ENCODE data around the gene CGA.
A peak's percentile ranks its signal among the peaks of the same experiment; 100 is the strongest.

CGA gene

DNA sequence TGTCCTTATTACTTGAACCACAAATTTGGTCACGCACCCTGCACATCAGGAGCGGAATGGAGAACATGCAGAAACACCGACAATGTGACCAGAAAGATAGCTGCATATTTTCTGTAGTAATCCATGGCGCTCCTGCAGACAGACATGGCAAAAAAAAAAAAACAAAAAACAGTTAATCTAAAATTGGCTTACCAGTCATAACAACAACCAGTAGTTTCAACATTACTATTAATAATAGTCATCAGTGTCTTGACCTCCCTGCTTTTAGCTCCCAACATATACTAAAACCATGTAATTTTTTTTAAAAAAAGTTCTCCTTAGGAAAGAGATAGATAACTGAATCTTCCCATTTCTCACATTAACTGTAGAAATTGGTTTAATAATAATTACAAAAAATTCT lies 6.8 kb downstream of the CGA start:
- no peak for DNase-seq (ENCODE audit: low spot score)

- DNase-seq (ENCODE audit: low spot score) = no peak
Measured at GRCh38 chr6:87082160-87082721, 12.7 kb downstream of the CGA start.

DNA sequence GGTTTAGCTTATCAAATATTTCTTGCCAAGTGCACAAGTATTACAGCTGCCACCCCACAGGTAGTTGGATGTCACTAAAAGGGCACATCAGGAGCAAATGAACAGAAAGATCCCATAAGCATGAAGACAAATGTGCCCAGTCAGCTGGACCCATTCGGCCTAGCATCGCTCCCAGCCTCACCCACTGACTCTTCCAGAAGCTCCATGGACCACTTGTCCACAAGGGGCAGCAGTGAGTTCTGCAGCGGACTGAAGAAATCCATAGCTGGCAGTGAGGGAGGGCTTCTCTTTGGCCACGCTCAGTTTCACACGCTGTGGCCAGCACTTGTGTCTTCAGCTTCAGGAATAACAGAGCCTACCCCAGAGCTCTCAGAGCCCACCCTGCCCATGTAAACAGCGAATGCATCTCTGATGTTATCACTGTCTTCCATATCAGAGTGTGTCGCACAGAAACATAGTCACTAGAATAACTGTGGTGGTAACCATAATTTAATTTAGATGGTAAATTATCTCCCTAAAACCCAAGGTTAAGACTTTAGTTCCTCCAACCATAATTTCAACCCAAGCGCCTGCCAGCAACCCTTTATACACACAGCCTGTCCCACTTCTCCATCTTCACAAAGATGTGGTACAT lies 15.8 kb downstream of the CGA start:
- peak; percentile 77 for DNase-seq (ENCODE audit: low spot score)

GRCh38 chr6:87075168-87075567 lies 19.7 kb downstream of the CGA start:
- no peak for DNase-seq (ENCODE audit: low spot score)

DNA sequence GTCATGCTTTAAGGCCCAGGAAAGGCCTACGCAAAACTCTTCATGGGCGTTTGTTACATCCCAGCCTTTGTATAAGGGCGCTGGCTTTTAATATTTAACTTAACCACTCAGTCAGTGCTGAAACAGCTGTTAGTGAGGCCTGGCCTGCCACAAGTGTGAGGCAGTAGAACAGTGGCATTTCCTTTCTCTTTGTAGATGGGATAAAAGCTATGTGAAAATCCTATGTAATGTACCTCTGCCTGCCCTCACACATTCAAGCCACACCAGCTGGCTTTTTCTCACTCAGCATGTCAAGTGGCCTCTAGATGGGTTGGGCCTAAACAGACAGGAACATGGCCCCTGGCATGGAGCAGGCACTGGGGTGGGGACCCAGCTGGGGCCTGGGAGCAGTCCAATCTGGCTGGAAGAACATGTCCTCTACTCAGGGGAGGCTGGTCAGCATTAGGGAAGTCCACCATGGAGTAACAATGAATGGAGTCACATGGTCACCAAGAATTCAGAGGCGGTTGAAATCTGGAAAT lies 20.7 kb downstream of the CGA start:
- peak; percentile 4 for DNase-seq (ENCODE audit: low spot score)

DNA sequence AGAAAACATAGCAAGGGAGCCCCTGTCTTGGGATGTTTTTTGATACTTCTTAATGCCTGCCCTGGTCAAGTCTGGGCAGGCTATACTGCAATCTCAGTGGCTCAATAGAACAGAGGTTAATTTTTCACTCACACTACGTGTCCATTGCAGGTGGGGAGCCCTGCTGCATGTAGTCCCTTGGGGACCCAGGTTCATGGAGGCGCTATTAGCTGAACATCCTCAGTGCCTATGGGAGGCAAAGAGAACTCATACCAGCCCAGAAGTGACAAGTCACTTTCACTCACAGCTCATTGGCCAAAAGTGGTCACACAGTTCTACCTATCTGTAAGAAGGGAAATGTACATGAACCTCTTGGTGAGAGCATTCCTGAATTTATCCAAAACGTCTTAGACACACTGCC lies 23.2 kb downstream of the CGA start:
- DNase-seq (ENCODE audit: low spot score) = no peak

- no peak for DNase-seq (ENCODE audit: low spot score)
Measured at GRCh38 chr6:87070741-87071140, 24.2 kb downstream of the CGA start.

GRCh38 chr6:87068795-87069194 lies 26.1 kb downstream of the CGA start:
- no peak for DNase-seq (ENCODE audit: low spot score)

GRCh38 chr6:87066449-87067333 lies 28.2 kb downstream of the CGA start:
- DNase-seq (ENCODE audit: low spot score) = peak; percentile 64

DNA sequence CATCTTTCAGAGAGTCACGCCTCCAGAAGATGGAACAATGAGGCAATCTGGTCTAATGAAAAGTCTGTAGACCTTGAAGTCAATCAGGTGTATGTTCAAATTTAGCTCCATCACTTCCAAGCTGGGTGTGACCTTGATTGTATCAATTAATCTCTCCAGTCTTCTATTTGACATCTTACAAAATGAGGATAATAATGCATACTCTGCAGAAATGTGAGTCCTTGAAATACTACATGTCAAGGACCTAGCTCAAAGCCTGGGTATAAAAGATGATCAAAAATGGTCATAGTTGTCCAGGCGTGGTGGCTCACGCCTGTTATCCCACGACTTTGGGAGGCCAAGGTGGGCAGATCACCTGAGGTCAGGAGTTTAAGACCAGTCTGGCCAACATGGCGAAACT lies 29.8 kb downstream of the CGA start:
- no peak for DNase-seq (ENCODE audit: low spot score)

GRCh38 chr6:87059943-87060342 lies 35.0 kb downstream of the CGA start:
- DNase-seq (ENCODE audit: low spot score) = no peak

DNA sequence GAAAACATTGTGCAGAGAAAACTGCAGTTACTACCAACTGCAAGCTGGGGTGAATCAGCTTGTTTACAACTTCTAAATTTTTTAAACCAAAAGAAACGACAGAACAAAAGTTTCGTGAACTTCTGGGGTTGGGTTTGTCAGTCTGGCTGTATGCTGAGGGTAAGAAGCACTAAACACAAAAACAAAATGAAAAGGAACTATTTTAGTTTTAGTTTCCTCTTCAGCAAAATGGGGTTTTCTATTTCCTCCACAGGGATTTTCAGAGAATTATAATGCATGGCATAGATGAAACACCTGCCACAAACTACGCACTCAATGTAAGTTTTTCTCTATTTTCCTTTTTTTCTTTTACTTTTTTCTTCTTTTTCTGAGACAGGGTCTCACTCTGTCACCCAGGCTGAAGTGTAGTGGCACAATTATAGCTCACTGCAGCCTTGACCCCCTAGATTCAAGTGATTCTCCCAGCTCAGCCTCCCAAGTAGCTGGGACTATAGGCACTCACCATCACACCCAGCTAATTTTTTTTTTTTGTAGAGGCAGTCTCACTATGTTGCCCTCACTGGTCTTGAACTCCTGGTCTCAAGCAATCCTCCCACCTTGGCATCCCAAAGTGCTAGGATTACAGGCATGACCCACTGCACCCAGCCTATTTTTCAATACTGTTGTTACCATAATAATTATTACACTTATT lies 40.6 kb downstream of the CGA start:
- no peak for DNase-seq (ENCODE audit: low spot score)

DNA sequence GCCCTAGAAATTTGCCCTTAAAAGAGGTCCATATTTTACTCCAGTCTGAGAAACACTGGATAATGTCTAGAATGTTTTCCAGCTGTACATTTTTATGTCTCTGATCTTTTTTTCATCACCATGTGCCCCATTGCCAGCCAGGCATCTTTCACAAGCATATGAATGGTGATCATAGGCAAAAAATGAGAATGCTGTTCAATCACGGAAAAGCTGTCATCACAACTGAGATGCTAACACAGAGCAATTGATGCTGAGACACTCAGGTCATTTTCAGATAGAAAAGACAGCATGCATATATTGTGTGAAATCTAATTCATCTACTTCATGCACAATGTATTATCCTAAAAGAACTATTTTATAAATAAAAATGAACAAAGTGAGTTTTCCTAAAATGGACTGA lies 41.6 kb downstream of the CGA start:
- no peak for DNase-seq (ENCODE audit: low spot score)

GRCh38 chr6:87049779-87050178 lies 45.1 kb downstream of the CGA start:
- no peak for DNase-seq (ENCODE audit: low spot score)

DNA sequence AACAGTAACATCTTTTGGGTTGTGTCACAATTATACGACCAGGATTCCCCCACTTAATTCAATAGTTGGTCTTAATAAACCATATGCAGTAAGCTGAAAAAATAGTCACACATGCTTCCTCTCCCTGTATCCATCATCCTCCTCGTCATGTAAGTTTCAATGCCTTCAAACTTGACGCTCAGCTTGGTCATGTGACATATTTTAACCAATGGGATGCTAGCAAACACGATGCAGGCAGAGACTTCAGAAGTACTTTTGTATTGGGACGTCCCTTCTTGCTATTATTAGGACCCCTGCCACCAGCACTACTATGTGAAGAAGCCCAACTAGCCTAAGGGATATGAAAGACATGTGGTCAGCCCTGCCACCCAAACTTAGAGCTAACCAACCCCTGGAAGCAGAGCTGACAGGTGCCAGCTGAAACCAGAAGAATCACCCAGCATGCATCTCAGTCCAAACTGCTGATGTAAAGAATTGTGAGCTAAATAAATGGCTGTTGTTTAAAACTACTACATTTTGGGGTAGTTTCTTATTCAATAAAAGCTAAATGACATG lies 49.3 kb downstream of the CGA start:
- DNase-seq (ENCODE audit: low spot score) = no peak

DNA sequence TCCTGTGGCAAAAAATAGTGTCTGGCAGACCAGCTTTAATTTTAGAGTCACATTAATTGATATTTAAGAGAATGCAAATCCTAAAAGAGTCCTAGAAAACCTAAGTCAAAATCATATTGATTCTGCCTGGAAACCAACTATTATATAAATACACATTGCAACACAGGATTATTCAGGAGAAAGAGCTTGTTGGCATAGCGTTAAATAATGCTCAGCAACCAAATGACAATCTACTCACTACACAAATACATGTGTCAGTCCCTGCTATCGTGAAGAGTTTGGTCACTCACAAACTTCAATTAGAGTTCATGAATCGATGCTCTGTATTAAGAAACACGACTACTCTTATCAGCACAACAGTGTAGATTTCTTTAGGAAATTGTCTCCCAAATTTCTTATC lies 54.2 kb downstream of the CGA start:
- DNase-seq (ENCODE audit: low spot score) = no peak

Measured in globus pallidus (tissue), 1 donor.